Motor neuron (in vitro differentiated cells): ENCODE data around the gene SETBP1. TPM values are rescaled to one million over a fixed set of nuclear protein-coding genes. Genes with fewer than 3 reads are reported as not detected.

ENCODE experiments used
- ATAC-seq, 8 experiments: fragments of 200-7000 bp; cut with Tn5 transposase; replicated peaks in 6 of 8; 2 replicates each; pipeline ENCODE4 v1.8.0; 2021; ENCODE audit warnings: mild to moderate bottlenecking in 8 of 8, moderate library complexity in 8 of 8
- H3K27ac ChIP-seq, 2 donors: fragments of 250-450 bp; sonication (Bioruptor Pico); 2 replicates each; pipeline ENCODE4 v1.9.0; 2021; ENCODE audit warnings: antibody characterized with exemption in 2 of 2, mild to moderate bottlenecking in 2 of 2, moderate library complexity in 1 of 2
- H3K4me1 ChIP-seq, 2 donors: fragments of 250-450 bp; sonication (Bioruptor Pico); replicated peaks in 1 of 2; 2 replicates each; pipeline ENCODE4 v1.6.1; 2021; ENCODE audit warnings: antibody characterized with exemption in 2 of 2, mild to moderate bottlenecking in 2 of 2, moderate library complexity in 1 of 2
- H3K4me3 ChIP-seq, 5 donors: fragments of 250-450 bp; sonication (Bioruptor Pico); 2 replicates each; pipeline ENCODE4 v1.9.0; 2021; ENCODE audit warnings: antibody characterized with exemption in 5 of 5, mild to moderate bottlenecking in 5 of 5, moderate library complexity in 4 of 5
- WGBS, 10 experiments: fragments of 450-650 bp; shearing (Covaris generic); methylation state at CpG; one replicate each; pipeline ENCODE4 v1.0.0; 2022; 5-methylcytosine and 5-hydroxymethylcytosine counted together
- in situ Hi-C, 9 experiments: fragments of 400-800 bp; cut with MboI; loops; one replicate each; pipeline ENCODE4 v1.15.0; 2021; ENCODE audit warnings: low sequenced_read_pairs in 9 of 9, low pct_unique_long_range_greater_than_20kb in 2 of 9; ENCODE audit not compliant: unreplicated experiment in 9 of 9
- total RNA-seq, 8 experiments: library from RNA; unstranded; fragments of 300-600 nt; gene quantifications; 2 replicates each; pipeline versions ENCODE4 v1.2.3 to v1.2.4, GENCODE V29; 2022

The SETBP1 gene
- total RNA-seq, 8 experiments from 2014 or later, result 1.3 to 37.0 (median 27.5) TPM

DNA sequence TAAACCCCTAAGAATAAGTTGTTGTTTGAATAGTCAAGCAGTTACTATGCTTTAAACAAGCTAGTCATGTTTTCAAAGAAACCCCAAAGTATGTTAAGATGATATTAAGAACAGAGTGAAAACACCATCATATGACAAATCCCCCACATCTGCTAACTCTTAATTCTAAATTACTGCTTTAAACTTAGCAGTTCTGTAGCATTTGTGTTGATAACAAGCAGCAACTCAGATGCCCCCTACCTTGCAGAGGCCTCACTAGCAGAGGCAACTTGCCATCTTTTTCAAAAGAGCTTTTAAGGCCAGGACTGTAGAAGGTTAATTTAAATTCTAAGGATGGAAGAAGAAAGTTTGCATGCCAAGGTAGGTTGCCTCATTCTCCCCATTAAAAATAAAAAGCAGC, 376.2 kb downstream of the SETBP1 start:
- no peak overlapping the region for H3K27ac ChIP-seq
- in situ Hi-C loops, result no loop called here
- H3K4me3 ChIP-seq, result no peak overlapping the region
- ATAC-seq, result no peak
- no peaks in the 10 kb centered on the region for H3K4me1 ChIP-seq

DNA sequence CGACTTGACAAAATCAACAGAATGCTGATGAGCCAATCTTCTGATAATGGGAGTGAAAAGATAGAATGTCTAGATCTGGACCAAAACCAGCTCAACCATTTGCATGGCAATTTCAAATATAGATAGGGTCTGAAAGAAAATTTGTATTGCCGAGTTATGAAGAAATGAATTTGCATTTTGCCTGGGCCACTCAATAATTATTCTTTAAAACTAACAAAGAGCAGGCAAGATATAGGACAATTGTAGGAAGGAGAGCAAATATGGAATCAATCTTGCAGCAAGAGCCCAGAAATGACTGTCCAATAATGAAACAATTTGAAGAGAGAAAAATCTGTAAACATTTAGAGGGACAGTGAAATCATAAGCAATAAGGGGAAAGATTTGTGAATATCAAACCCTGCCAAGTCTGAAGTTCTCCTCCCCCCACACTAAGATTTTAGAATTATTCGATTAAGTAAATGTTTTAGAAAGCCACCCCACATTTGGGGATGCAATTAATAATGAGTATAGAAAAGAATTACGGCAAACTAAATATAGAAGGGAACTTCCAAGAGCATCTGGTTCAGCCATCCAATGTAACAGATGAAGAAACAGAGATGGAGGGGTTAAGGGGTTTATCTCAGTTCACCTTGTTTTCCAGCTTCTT, 377.4 kb downstream of the SETBP1 start:
- no peak overlapping the region for H3K4me3 ChIP-seq
- in situ Hi-C loops, result no loop called here
- no peak overlapping the region for H3K27ac ChIP-seq
- WGBS, 10 experiments, result 0 to 95% (median 81%) methylated on average over 2 to 4 of the region's 4 CpGs
- no peak for ATAC-seq
- no peaks in the 10 kb centered on the region for H3K4me1 ChIP-seq

DNA sequence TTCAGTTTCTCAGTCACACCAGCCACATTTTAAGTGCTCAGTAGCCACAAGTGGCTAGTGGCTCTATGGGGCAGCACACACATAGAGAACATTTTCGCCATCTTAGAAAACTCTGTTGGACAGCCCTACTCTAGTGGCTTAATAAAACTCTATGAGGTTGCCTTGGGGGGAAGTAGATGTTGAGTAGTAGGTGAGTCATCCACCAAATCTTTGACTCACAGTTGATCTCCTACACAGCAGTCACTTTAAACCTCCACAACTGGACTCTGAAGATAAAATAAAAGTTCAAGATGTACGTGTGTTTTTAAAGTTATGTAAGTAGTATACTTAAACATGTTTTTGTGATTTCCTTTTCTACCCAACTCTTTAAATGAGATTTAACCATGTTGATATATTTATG, 379.0 kb downstream of the SETBP1 start:
- in situ Hi-C loops, result no loop called here
- 0 to 100% (median 100%) methylated on average over 1 to 2 of the region's 2 CpGs; no CpG with 5 or more reads in 2 of the 10 experiments for WGBS, 10 experiments
- no peaks in the 10 kb centered on the region for H3K4me1 ChIP-seq
- no peak overlapping the region for H3K4me3 ChIP-seq
- ATAC-seq, result peak in 2 of 8 experiments; percentile 85 to 89
- H3K27ac ChIP-seq, result no peak overlapping the region

DNA sequence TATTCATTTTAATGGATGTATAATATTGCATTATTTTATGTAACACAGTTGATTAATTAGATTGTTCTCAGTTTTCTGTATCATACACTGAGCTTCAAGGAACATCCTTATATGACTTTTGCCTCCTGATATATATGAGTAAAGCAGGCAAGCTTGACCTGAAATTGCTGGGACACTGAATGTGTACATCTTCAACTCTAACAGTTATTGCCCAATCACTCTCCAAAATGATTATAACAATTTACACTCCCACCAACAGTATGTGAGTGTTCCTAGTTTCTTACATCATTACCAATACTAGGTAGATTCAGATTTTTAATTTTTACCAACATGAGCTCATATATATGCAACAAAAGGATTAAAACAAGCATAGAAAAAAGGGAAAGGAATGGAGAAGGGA, 379.4 kb downstream of the SETBP1 start:
- in situ Hi-C loops, result no loop called here
- Histone ChIP-seq H3K4me1 (no peaks in the 10 kb centered on the region), H3K27ac (no peak overlapping the region), H3K4me3 (no peak overlapping the region)
- no peak for ATAC-seq

DNA sequence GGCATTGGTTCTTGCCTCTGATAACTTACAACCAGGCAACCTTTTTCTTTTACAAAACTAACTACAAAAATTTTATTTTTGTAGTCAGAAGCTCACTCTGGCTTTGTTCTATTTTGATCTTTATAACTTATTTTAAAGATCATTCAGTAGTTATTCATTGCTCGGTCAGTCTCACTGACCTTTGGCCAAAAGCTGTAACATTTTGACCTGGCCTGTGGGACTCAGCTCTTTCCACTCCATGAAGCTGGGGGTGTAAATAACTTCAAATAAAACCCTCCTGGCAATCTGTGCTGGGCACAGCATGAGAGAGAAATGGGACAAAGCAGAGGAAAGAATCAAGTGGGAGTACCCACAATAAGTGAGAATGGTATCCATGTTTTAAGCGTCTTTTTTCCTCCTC, 380.7 kb downstream of the SETBP1 start:
- Histone ChIP-seq H3K4me3 (no peak overlapping the region), H3K4me1 (no peaks in the 10 kb centered on the region), H3K27ac (no peak overlapping the region)
- in situ Hi-C loops, result no loop called here
- no peak for ATAC-seq
- 28 to 100% (median 40%) methylated on average over 1 to 2 of the region's 2 CpGs; no CpG with 5 or more reads in 3 of the 10 experiments for WGBS, 10 experiments

DNA sequence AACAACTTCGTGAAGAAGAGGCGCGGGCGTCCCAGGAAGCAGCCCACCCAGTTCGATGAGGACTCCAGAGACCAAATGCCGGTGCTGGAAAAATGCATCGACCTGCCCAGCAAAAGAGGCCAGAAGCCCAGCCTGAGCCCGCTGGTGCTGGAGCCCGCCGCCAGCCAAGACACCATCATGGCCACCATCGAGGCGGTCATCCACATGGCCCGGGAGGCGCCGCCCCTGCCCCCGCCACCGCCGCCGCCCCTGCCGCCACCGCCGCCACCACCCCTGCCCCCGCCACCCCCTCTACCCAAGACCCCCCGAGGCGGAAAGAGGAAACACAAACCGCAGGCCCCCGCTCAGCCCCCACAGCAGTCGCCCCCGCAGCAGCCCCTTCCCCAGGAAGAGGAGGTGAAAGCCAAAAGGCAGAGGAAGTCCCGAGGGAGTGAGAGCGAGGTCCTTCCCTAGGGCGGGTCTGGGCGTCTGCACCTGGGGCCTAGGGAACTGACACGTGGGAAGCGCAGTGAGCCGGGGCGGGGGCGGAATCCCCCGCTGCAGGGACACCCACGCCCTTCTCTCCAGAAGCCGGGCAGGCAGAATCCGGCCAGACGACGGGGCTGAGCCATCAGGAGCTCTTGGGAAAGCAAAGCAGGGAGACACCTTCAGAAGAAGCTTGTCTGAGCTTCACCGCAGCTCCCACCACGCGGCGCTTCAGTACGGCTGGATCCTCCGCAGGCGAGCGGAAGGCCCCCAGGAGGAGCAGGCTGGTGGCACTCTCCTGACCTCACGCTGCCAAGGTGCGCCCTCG, 382.8 kb downstream of the SETBP1 start:
- Histone ChIP-seq H3K4me1 (no peaks in the 10 kb centered on the region), H3K27ac (no peak overlapping the region), H3K4me3 (no peak overlapping the region)
- in situ Hi-C loops, result no loop called here
- ATAC-seq, result no peak
- 81 to 100% (median 96%) methylated on average over 1 to 11 of the region's 55 CpGs; no CpG with 5 or more reads in 3 of the 10 experiments for WGBS, 10 experiments

DNA sequence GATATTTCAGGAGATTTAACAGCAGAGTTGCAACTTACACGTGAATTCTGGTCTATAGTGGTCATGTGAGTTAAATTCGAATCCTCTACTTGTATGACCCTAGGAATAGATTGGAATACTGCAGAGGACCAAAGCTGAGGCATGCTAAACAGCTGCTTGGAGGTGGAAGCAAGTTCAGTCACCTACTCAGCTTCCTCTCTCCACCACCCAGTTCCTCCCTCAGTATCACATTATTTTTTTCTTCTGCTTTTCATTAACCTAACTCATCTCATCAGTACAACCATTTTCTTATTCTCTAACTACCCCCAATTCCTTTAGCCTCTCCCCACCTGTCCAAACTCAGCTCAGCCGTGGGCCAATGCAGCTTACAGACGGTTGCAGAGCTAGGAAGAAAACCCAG, 385.5 kb downstream of the SETBP1 start:
- in situ Hi-C loops, result no loop called here
- Histone ChIP-seq H3K4me1 (peaks cover 0 to 2% of the 10 kb centered on the region in 2 donors), H3K27ac (no peak overlapping the region), H3K4me3 (no peak overlapping the region)
- no peak for ATAC-seq
- WGBS, 10 experiments, result 71 to 100% (median 90%) methylated on average over 1 to 4 of the region's 4 CpGs; no CpG with 5 or more reads in 3 of the 10 experiments

DNA sequence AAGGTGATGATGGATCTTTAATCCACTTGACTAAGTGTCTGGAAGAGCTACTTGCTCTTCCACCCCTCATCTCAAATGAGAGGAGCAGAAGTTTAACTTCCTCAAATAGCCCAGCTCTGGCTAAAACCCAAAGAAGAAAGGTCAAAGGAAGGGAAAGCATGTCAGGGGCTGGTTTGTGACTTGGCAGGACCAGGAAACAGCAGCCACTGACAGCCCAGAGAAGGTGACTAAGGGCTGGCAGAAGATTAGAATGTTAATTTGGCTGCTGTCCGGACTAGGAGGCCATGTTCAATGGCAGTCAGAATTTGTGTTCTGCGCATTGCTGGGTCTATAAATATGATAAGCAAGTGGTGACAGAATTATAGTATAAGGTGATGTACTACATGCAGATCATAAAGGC, 386.2 kb downstream of the SETBP1 start:
- WGBS, 10 experiments, result 83 to 94% (median 92%) methylated on average over 1 to 2 of the region's 2 CpGs; no CpG with 5 or more reads in 6 of the 10 experiments
- H3K4me3 ChIP-seq, result no peak overlapping the region
- no peak overlapping the region for H3K27ac ChIP-seq
- H3K4me1 ChIP-seq, result peaks cover 0 to 2% of the 10 kb centered on the region in 2 donors
- ATAC-seq, result no peak
- in situ Hi-C loops, result no loop called here

DNA sequence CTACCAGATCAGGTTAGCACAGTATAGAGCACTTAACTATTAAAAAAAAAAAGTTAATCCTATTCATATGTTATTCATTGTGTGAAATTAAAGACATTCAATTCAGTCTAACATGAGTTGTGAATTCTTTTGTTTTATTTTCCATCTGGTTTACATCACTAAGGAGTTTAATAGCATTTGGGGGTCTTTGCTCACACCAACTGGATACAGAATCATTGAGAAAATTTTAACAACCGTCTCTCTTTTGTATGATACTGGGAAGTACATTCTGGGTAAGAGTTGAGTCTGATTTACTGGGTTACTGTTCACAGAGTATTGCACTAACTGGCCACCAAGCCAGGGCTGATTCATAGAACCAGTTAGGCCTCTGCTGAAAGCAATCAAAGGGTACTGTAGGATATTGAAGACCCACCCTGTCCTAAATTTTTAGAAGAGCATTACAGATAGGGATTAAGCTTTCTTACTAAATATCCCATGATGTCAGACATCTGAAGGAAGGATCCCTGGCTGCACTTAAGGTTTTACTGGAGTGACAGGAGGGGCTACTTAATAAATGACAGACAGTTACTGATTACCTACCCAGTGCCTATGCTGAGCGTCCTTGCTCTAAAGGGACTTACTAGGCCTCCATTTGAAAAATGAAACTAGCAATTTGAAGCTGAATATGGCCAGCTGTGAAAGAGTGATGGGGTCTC, 387.9 kb downstream of the SETBP1 start:
- H3K4me1 ChIP-seq, result peaks cover 0 to 2% of the 10 kb centered on the region in 2 donors
- no peak for ATAC-seq
- 50 to 100% (median 66%) methylated on average over 1 to 2 of the region's 2 CpGs; no CpG with 5 or more reads in 1 of the 10 experiments for WGBS, 10 experiments
- no peak overlapping the region for H3K27ac ChIP-seq
- H3K4me3 ChIP-seq, result no peak overlapping the region
- in situ Hi-C loops, result no loop called here

DNA sequence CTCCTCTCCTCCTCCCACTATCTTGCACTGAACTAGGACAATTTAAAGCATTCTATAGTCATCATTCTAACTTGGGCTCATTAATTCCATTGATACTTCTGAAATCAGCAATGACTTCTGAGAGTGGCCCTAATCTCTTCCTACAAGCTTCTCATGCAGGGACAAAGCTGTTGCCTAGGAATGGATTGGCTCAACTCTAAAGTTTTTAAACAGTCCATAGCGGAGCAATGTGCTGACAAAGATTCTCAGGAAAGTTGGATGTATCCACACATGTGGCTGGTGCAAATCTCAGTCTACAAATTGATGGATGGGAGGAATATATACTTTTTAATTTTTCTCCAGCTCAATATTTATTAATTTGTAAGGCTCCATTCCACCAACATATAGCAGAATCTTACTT, 388.9 kb downstream of the SETBP1 start:
- no peak for ATAC-seq
- 43 to 100% (median 100%) methylated on average over 1 of the region's 1 CpG; no CpG with 5 or more reads in 5 of the 10 experiments for WGBS, 10 experiments
- in situ Hi-C loops, result no loop called here
- Histone ChIP-seq H3K4me1 (peaks cover 0 to 2% of the 10 kb centered on the region in 2 donors), H3K27ac (no peak overlapping the region), H3K4me3 (no peak overlapping the region)

DNA sequence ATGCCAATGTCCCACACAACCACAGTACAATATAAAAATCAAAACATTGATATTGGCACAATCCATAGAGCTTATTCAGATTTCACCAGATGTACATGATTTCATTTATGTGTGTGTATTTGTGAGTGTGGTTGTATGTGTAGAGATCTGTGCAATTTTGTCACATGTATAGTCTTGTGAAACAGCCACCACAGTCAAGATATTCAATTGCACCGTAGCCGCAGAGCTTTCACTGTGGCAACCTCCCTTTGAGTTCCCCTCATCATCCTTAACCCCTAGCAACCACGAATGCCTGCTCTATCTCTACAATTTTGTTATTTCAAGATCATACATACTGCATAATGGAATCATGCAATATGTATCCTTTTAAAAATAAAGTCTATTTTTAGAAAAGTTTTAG, 391.3 kb downstream of the SETBP1 start:
- H3K27ac ChIP-seq, result no peak overlapping the region
- H3K4me1 ChIP-seq, result peaks cover 0 to 2% of the 10 kb centered on the region in 2 donors
- WGBS, 10 experiments, result 17 to 89% (median 71%) methylated on average over 1 to 3 of the region's 3 CpGs; no CpG with 5 or more reads in 2 of the 10 experiments
- in situ Hi-C loops, result no loop called here
- ATAC-seq, result no peak
- no peak overlapping the region for H3K4me3 ChIP-seq

DNA sequence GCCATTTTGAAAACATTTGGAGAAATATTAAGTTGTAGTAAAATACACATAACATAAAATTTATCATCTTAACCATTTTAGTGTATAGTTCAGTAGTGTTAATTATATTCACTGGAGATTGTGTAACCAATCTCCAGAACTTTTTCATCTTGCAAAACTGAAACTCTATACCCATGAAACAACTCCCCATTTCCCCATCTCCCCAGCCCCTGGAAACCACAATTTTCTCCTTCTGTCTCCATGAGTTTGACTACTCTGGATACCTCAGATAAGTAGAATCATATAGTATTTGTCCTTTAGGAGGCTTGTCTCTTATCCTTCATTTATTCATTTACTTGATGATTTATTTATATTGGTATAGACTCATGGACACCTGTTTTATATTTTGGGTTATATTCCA, 392.9 kb downstream of the SETBP1 start:
- in situ Hi-C loops, result no loop called here
- Histone ChIP-seq H3K27ac (no peak overlapping the region), H3K4me1 (peaks cover 0 to 1% of the 10 kb centered on the region in 2 donors), H3K4me3 (no peak overlapping the region)
- no peak for ATAC-seq

DNA sequence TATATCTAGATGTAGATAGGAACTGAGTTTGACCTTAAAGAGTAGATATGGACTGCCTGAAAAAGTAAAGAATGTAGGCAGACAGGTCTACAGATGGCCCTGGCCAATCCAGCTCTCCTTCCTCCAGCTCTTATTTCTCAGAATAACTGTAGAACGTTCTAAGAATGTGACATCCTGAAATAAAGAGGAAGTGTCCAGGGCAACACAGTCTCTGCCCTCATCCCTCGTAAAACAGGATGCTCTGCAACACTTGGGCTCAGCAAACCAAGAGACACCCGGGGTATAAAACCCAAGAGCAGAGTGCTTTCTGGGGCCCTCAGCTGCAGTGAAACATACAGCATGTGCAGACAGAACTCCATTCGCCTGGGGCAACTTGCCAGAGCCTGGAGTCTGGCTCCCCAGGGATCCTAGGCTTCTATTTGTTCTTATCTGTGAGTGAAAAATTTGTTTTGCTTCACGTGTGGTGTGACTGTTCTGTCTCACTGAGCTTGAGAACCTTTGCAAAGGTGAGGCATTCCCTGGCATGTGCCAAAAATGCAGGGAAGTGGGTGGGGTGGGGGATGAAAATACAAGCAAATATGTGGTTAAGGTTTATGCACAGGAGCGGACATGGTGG, 401.0 kb downstream of the SETBP1 start:
- H3K4me1 ChIP-seq, result peaks cover 8 to 9% of the 10 kb centered on the region in 2 donors
- no peak overlapping the region for H3K27ac ChIP-seq
- in situ Hi-C loops, result no loop called here
- ATAC-seq, result no peak
- 53 to 94% (median 84%) methylated on average over 1 to 4 of the region's 6 CpGs; no CpG with 5 or more reads in 1 of the 10 experiments for WGBS, 10 experiments
- no peak overlapping the region for H3K4me3 ChIP-seq
